Body of pancreas (tissue), 4 donors: ENCODE results near the gene EPS8. TPM values are rescaled to one million over a fixed set of nuclear protein-coding genes. Genes with fewer than 3 reads are reported as not detected.
"Not testable (repeated sequence)": the region's sequence is repeated elsewhere in the genome, so short reads cannot be mapped to it uniquely, and the experiment has no call there.

Experiments used
- ATAC-seq: fragments of 150-250 bp; one replicate; pipeline ENCODE4 v1.9.1; 2016
- DNase-seq, 4 donors: peaks; one replicate each; pipeline ENCODE4 v3.0.0-alpha.2; 2019
- H3K27ac ChIP-seq, 4 donors: fragments of 200-600 bp; sonication (generic); 1 replicate in 3 of 4; 2 replicates in 1 of 4; pipeline versions ENCODE4 v1.5.1 to v1.6.1; 2016 to 2019; ENCODE audit warnings: mild to moderate bottlenecking in 1 of 4, mixed read lengths in 1 of 4, moderate library complexity in 1 of 4
- H3K27me3 ChIP-seq, 2 donors: fragments of 200-600 bp; sonication (generic); one replicate each; pipeline ENCODE4 v1.6.0; 2016; ENCODE audit warnings: mild to moderate bottlenecking in 1 of 2
- H3K36me3 ChIP-seq, 2 donors: fragments of 200-600 bp; sonication (generic); replicated peaks in 1 of 2; 2 replicates each; pipeline ENCODE4 v1.5.1; 2016; ENCODE audit warnings: low read depth in 2 of 2; ENCODE audit not compliant: insufficient read depth in 1 of 2
- H3K4me1 ChIP-seq: fragments of 200-600 bp; sonication (generic); one replicate; pipeline ENCODE4 v1.6.0; 2016
- H3K4me3 ChIP-seq, 2 donors: fragments of 200-600 bp; sonication (generic); 1 replicate in 1 of 2; 2 replicates in 1 of 2; pipeline ENCODE4 v1.5.1; 2016 to 2019
- H3K9me3 ChIP-seq, 3 donors: fragments of 200-600 bp; sonication (generic); 1 replicate in 2 of 3; 2 replicates in 1 of 3; pipeline ENCODE4 v1.5.1; 2016
- POLR2A ChIP-seq, 3 donors: fragments of 450-650 bp; IDR thresholded peaks; one replicate each; pipeline ENCODE4 v1.6.1; 2016; ENCODE audit warnings: antibody characterized with exemption in 3 of 3, mild to moderate bottlenecking in 2 of 3
- WGBS, 2 donors: methylation state at CpG; one replicate each; pipeline ENCODE4 v1.1.5; 2017; 5-methylcytosine and 5-hydroxymethylcytosine counted together
- intact Hi-C: fragments of 100-400 bp; cut with DNase I; formaldehyde crosslinking; loops from one replicate; pipeline ENCODE4 v1.15.1; 2023
- total RNA-seq, 2 donors: library from RNA; depleted of rRNA; stranded (reverse); fragments of >200 nt; gene quantifications; one replicate each; pipeline ENCODE4 v1.1.0, GENCODE V29; 2016
- TF ChIP-seq, protein P1 (sequence below), 7 experiments: fragments of 450-650 bp in 4 of 7; fragments of 200-600 bp in 3 of 7; sonication (generic) in 3 of 7; IDR thresholded peaks; one replicate each; pipeline ENCODE4 v1.5.1; 2016 to 2019; ENCODE audit warnings: antibody characterized with exemption in 7 of 7

EPS8 gene
- total RNA-seq, 2 donors from 2014 or later, result 31.6 to 41.2 TPM

GRCh38 chr12:15749937-15750336 lies 39.3 kb downstream of the EPS8 start:
- no peaks in the 10 kb centered on the region for H3K27me3 ChIP-seq
- ATAC-seq, result no peak

DNA sequence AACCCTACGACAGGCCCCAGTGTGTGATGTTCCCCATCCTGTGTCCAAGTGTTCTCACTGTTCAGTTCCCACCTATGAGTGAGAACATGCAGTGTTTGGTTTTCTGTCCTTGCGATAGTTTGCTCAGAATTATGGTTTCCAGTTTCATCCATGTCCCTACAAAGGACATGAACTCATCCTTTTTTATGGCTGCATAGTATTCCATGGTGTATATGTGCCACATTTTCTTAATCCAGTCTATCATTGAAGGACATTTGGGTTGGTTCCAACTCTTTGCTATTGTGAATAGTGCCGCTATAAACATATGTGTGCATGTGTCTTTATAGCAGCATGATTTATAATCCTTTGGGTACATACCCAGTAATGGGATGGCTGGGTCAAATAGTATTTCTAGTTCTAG lies 47.3 kb downstream of the EPS8 start:
- ATAC-seq, intact Hi-C loops: not testable (repeated sequence)

More at GRCh38 chr12:15749937-15750336, 39.3 kb downstream of the EPS8 start:
- intact Hi-C loops, result no loop called here
- no peak for TF ChIP-seq POLR2A (IDR thresholded peaks at IDR 0.05)
- TF ChIP-seq, protein P1, sequence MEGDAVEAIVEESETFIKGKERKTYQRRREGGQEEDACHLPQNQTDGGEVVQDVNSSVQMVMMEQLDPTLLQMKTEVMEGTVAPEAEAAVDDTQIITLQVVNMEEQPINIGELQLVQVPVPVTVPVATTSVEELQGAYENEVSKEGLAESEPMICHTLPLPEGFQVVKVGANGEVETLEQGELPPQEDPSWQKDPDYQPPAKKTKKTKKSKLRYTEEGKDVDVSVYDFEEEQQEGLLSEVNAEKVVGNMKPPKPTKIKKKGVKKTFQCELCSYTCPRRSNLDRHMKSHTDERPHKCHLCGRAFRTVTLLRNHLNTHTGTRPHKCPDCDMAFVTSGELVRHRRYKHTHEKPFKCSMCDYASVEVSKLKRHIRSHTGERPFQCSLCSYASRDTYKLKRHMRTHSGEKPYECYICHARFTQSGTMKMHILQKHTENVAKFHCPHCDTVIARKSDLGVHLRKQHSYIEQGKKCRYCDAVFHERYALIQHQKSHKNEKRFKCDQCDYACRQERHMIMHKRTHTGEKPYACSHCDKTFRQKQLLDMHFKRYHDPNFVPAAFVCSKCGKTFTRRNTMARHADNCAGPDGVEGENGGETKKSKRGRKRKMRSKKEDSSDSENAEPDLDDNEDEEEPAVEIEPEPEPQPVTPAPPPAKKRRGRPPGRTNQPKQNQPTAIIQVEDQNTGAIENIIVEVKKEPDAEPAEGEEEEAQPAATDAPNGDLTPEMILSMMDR (IDR thresholded peaks at IDR 0.05), result no peak
- Histone ChIP-seq H3K27ac (no peak overlapping the region), H3K9me3 (no peaks in the 10 kb centered on the region), H3K4me3 (no peak overlapping the region), H3K36me3 (no peaks in the 10 kb centered on the region), H3K4me1 (no peaks in the 10 kb centered on the region)
- WGBS, 2 donors, result 63 to 68% methylated on average over 4 of the region's 4 CpGs
- no peak for DNase-seq

DNA sequence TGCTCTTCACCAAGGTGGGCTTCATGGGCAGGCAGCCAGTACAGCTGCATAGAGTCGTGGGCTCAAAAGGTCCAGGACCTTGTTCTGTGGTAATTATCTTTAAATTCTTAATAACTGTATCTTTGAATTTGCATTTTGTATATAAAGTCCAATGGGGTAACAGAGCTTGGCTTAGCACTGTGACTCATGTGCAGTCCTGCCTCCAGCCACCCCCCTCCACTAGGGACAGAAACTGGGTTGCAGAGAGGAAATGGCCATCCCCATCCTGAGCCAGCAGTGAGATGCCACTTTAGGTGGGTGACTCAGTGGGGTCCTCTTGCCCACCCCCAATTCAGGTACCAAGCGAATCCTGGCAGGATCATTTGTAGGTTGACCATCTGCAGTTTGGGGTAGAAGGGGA lies 48.1 kb downstream of the EPS8 start:
- no peaks in the 10 kb centered on the region for H3K36me3 ChIP-seq
- no peak overlapping the region for H3K27ac ChIP-seq
- 88 to 89% methylated on average over 2 of the region's 2 CpGs for WGBS, 2 donors
- no peaks in the 10 kb centered on the region for H3K27me3 ChIP-seq
- ATAC-seq (no peak), DNase-seq (no peak)
- H3K9me3 ChIP-seq, result no peaks in the 10 kb centered on the region
- H3K4me1 ChIP-seq, result peaks cover 6% of the 10 kb centered on the region
- H3K4me3 ChIP-seq, result no peak overlapping the region
- intact Hi-C loops, result no loop called here
- TF ChIP-seq POLR2A (IDR thresholded peaks at IDR 0.05), result no peak
- TF ChIP-seq, protein P1 (IDR thresholded peaks at IDR 0.05), result no peak

More for the DNA sequence above, 47.3 kb downstream of the EPS8 start:
- H3K27me3 ChIP-seq, H3K36me3 ChIP-seq, H3K27ac ChIP-seq, H3K9me3 ChIP-seq, DNase-seq, H3K4me3 ChIP-seq, H3K4me1 ChIP-seq: not testable (repeated sequence)
- 94 to 97% methylated on average over 3 of the region's 3 CpGs for WGBS, 2 donors

GRCh38 chr12:15740389-15740788 lies 48.8 kb downstream of the EPS8 start:
- intact Hi-C loops, H3K4me1 ChIP-seq, H3K27me3 ChIP-seq, H3K27ac ChIP-seq, ATAC-seq, H3K9me3 ChIP-seq, DNase-seq, H3K4me3 ChIP-seq, H3K36me3 ChIP-seq: not testable (repeated sequence)
- 97% methylated on average over 5 of the region's 5 CpGs for WGBS, 2 donors

DNA sequence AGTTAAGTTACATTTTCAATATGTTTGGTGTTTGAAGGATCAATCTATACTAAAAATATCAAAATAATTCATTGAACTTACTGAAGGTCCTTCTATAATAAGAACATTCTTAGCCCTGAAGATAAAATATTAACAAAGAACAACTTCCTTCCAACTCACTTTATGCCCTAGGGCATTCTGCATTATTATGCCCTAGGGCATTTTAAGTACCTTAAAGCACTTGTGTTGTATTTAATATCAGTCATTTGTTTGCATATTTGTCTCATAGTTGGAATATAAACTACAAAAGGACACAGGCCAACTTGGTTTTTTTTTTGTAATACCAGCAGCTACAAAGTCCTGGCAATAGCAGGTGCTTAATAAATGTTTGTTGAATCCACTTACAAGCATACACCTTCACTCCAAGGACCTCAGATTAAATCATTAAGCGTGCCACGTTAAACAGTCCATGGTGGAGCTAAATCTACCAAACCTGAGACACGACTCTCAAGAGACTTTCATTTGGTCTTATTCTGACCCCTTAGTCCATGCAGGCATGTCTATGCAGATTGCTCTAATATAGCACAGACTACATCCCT lies 50.7 kb downstream of the EPS8 start:
- intact Hi-C loops, result no loop called here
- Histone ChIP-seq H3K36me3 (no peaks in the 10 kb centered on the region), H3K4me1 (peaks cover 6% of the 10 kb centered on the region), H3K27ac (no peak overlapping the region), H3K4me3 (no peak overlapping the region), H3K9me3 (no peaks in the 10 kb centered on the region), H3K27me3 (no peaks in the 10 kb centered on the region)
- 23 to 37% methylated on average over 3 of the region's 3 CpGs for WGBS, 2 donors
- TF ChIP-seq, protein P1 (IDR thresholded peaks at IDR 0.05), result no peak
- TF ChIP-seq POLR2A (IDR thresholded peaks at IDR 0.05), result no peak
- DNase-seq (no peak), ATAC-seq (no peak)
